SK-N-SH (cell line): ENCODE measurements around the gene FAM228B. TPM values are rescaled to one million over a fixed set of nuclear protein-coding genes. Genes with fewer than 3 reads are reported as not detected.

Experiments
- CTCF ChIA-PET: fragments of 300-600, 350-600 bp; formaldehyde crosslinking; extraction: SDS; loops from one replicate; lab custom pipeline; 2021; lab: Yijun Ruan, JAX
- POLR2A ChIA-PET: fragments of 350-600 bp; sonication (Branson Sonifier 250); formaldehyde crosslinking; extraction: SDS; loops from one replicate; lab custom pipeline; 2020; ENCODE audit warnings: antibody characterized with exemption, inconsistent platforms; lab: Yijun Ruan, JAX
- DNase-seq: peaks from one replicate; pipeline ENCODE4 v3.0.0; 2012
- H2AFZ ChIP-seq: fragments of 200-600 bp; sonication (generic); 2 replicates; pipeline ENCODE4 v1.8.1; 2016; ENCODE audit warnings: antibody characterized with exemption, mild to moderate bottlenecking, low read depth
- H3F3A ChIP-seq: fragments of 200-600 bp; sonication (generic); replicated peaks from 2 replicates; pipeline ENCODE3; 2016; ENCODE audit warnings: antibody characterized with exemption, mild to moderate bottlenecking; ENCODE audit not compliant: insufficient read depth
- H3K27ac ChIP-seq, 2 experiments: fragments of 200-500 bp in 1 of 2; fragments of 200-600 bp in 1 of 2; sonication (Bioruptor generic) in 1 of 2; sonication (generic), shearing (Covaris generic) in 1 of 2; 2 replicates each; pipeline versions ENCODE4 v1.5.1 to v1.6.1; 2014 to 2016; ENCODE audit warnings: low read depth in 2 of 2, inconsistent platforms in 1 of 2, low read length in 1 of 2, mild to moderate bottlenecking in 1 of 2, mixed read lengths in 1 of 2
- H3K27me3 ChIP-seq: fragments of 200-600 bp; sonication (generic), shearing (Covaris generic); 2 replicates; pipeline ENCODE4 v1.6.1; 2016; ENCODE audit warnings: mixed run types; ENCODE audit not compliant: insufficient read depth
- H3K36me3 ChIP-seq, 2 experiments: fragments of 200-500 bp in 1 of 2; fragments of 200-600 bp in 1 of 2; sonication (Bioruptor generic) in 1 of 2; sonication (generic) in 1 of 2; replicated peaks in 1 of 2; 2 replicates each; pipeline versions ENCODE3 to v1.5.1; 2014 to 2016; ENCODE audit warnings: low read length in 1 of 2, mild to moderate bottlenecking in 1 of 2; ENCODE audit not compliant: insufficient read depth in 2 of 2, control insufficient read depth in 1 of 2
- H3K4me1 ChIP-seq, 2 experiments: fragments of 200-500 bp in 1 of 2; fragments of 200-600 bp in 1 of 2; sonication (Bioruptor generic) in 1 of 2; sonication (generic), shearing (Covaris generic) in 1 of 2; 2 replicates each; pipeline versions ENCODE4 v1.5.1 to v1.6.1; 2014 to 2016; ENCODE audit warnings: low read depth in 1 of 2, low read length in 1 of 2, mixed run types in 1 of 2; ENCODE audit not compliant: insufficient read depth in 2 of 2, control insufficient read depth in 1 of 2
- H3K4me2 ChIP-seq: fragments of 200-600 bp; sonication (generic), shearing (Covaris generic); 2 replicates; pipeline ENCODE4 v1.6.1; 2017; ENCODE audit warnings: mixed run types
- H3K4me3 ChIP-seq, 2 experiments: fragments of 200-500 bp in 1 of 2; fragments of 200-600 bp in 1 of 2; sonication (Bioruptor generic) in 1 of 2; sonication (generic), shearing (Covaris generic) in 1 of 2; 2 replicates each; pipeline versions ENCODE4 v1.5.1 to v1.8.1; 2014 to 2016; ENCODE audit warnings: low read depth in 2 of 2, inconsistent platforms in 1 of 2, low read length in 1 of 2, mild to moderate bottlenecking in 1 of 2, mixed read lengths in 1 of 2, moderate library complexity in 1 of 2
- H3K79me2 ChIP-seq: fragments of 200-600 bp; sonication (generic); 2 replicates; pipeline ENCODE4 v1.8.1; 2017; ENCODE audit warnings: mild to moderate bottlenecking; ENCODE audit not compliant: insufficient read depth
- H3K9ac ChIP-seq: fragments of 200-600 bp; sonication (generic); 2 replicates; pipeline ENCODE4 v1.6.1; 2017; ENCODE audit warnings: mixed run types
- H3K9me2 ChIP-seq: fragments of 200-600 bp; sonication (generic); 2 replicates; pipeline ENCODE4 v1.6.1; 2017; ENCODE audit warnings: mixed run types
- H3K9me3 ChIP-seq: fragments of 200-600 bp; sonication (generic); 2 replicates; pipeline ENCODE4 v1.6.1; 2017; ENCODE audit warnings: mixed run types, mild to moderate bottlenecking, moderate library complexity
- H4K20me1 ChIP-seq: fragments of 200-600 bp; sonication (generic); 2 replicates; pipeline ENCODE4 v1.6.1; 2017; ENCODE audit warnings: mild to moderate bottlenecking, mixed run types; ENCODE audit not compliant: insufficient read depth
- CTCF ChIP-seq: fragments of 200-600 bp; sonication (generic); IDR thresholded peaks from 2 replicates; pipeline ENCODE4 v1.6.1; 2017; ENCODE audit warnings: antibody characterized with exemption, mild to moderate bottlenecking, moderate library complexity
- EZH2phosphoT487 ChIP-seq: fragments of 200-600 bp; sonication (generic); IDR thresholded peaks from 2 replicates; pipeline ENCODE4 v1.6.1; 2017; ENCODE audit warnings: low read depth, mixed run types, mild to moderate bottlenecking, antibody characterized with exemption, moderate library complexity, borderline replicate concordance
- FOXM1 ChIP-seq: IDR thresholded peaks from 2 replicates; pipeline ENCODE4 v1.4.0; 2012; ENCODE audit warnings: low read depth, mild to moderate bottlenecking
- GATA2 ChIP-seq: sonication (generic); formaldehyde crosslinking; IDR thresholded peaks from 2 replicates; pipeline ENCODE4 v1.5.0; 2020; ENCODE audit warnings: mild to moderate bottlenecking, missing genetic modification reagents
- JUND ChIP-seq: IDR thresholded peaks from 2 replicates; pipeline ENCODE4 v1.4.0; 2012
- MEF2A ChIP-seq: IDR thresholded peaks from 2 replicates; pipeline ENCODE4 v1.4.0; 2012; ENCODE audit warnings: low read depth, borderline replicate concordance
- MXI1 ChIP-seq: IDR thresholded peaks from 2 replicates; pipeline ENCODE4 v1.6.1; 2012; ENCODE audit warnings: mild to moderate bottlenecking, low read depth, low read length, improper control_type of control experiment
- NFIC ChIP-seq: IDR thresholded peaks from 2 replicates; pipeline ENCODE4 v1.4.0; 2012; ENCODE audit warnings: borderline replicate concordance
- POLR2AphosphoS5 ChIP-seq: IDR thresholded peaks from 2 replicates; pipeline ENCODE4 v1.6.1; 2012; ENCODE audit warnings: low read depth, low read length
- RAD21 ChIP-seq: IDR thresholded peaks from 2 replicates; pipeline ENCODE4 v1.6.1; 2012; ENCODE audit warnings: mild to moderate bottlenecking, low read length
- RCOR1 ChIP-seq: fragments of 150-350 bp; IDR thresholded peaks from 2 replicates; pipeline ENCODE4 v1.6.1; 2017; ENCODE audit warnings: antibody characterized with exemption, low read length
- RFX5 ChIP-seq: IDR thresholded peaks from 2 replicates; pipeline ENCODE4 v1.6.1; 2012; ENCODE audit warnings: mild to moderate bottlenecking, improper control_type of control experiment, low read length
- RXRA ChIP-seq: IDR thresholded peaks from 2 replicates; pipeline ENCODE4 v1.4.0; 2012; ENCODE audit warnings: low read depth, mild to moderate bottlenecking, borderline replicate concordance
- SIN3A ChIP-seq: IDR thresholded peaks from 2 replicates; pipeline ENCODE4 v1.6.1; 2012; ENCODE audit warnings: low read depth, mild to moderate bottlenecking, low read length, moderate library complexity, borderline replicate concordance
- SMC3 ChIP-seq: IDR thresholded peaks from 2 replicates; pipeline ENCODE4 v1.6.1; 2012; ENCODE audit warnings: low read depth, low read length, improper control_type of control experiment
- TAF1 ChIP-seq: IDR thresholded peaks from 2 replicates; pipeline ENCODE4 v1.6.1; 2012; ENCODE audit warnings: low read depth, mild to moderate bottlenecking, low read length, moderate library complexity, borderline replicate concordance
- USF2 ChIP-seq: fragments of 150-350 bp; IDR thresholded peaks from 2 replicates; pipeline ENCODE4 v1.6.1; 2017; ENCODE audit warnings: antibody characterized with exemption, low read length, low read depth, borderline replicate concordance
- YY1 ChIP-seq: IDR thresholded peaks from 2 replicates; pipeline ENCODE4 v1.4.0; 2012; ENCODE audit warnings: low read depth, mild to moderate bottlenecking
- ZBTB33 ChIP-seq: IDR thresholded peaks from 2 replicates; pipeline ENCODE4 v1.4.0; 2012; ENCODE audit warnings: low read depth, borderline replicate concordance
- WGBS: methylation state at CpG from one replicate; pipeline ENCODE4 v1.1.6; 2017; ENCODE audit warnings: low lambda C conversion rate; 5-methylcytosine and 5-hydroxymethylcytosine counted together
- polyA plus RNA-seq, 3 experiments: library from polyadenylated mRNA; depleted of rRNA; stranded (reverse); fragments of >200 nt; gene quantifications; 2 replicates each; pipeline ENCODE4 v1.2.3, GENCODE V29; 2012

Gene FAM228B
- polyA plus RNA-seq, 1 of the 3 experiments (the other 2 are of a cell fraction) = 5.3 TPM

- no peak for TF ChIP-seq USF2
- no peak for TF ChIP-seq EZH2phosphoT487
- peak; percentile 66 for TF ChIP-seq RAD21
- TF ChIP-seq NFIC = 0 out of 2 replicates have a peak, but pooled peaks have one; percentile 56
- peak; percentile 85 for TF ChIP-seq MXI1
- no peak for TF ChIP-seq ZBTB33
- peak; percentile 48; the same call in 1 of the 2 replicates for TF ChIP-seq SIN3A
- no peak; the same call in 1 of the 2 replicates for TF ChIP-seq JUND
- no peak for TF ChIP-seq FOXM1
- TF ChIP-seq RXRA = no peak; the same call in 1 of the 2 replicates
These were observed 38.7 kb upstream of the FAM228B start, which contains the start of gene TP53I3 (continued) for GRCh38 chr2:24084386-24085199.

GRCh38 chr2:24085200-24085489, 38.1 kb upstream of the FAM228B start:
- POLR2A ChIA-PET = interaction anchor here (0.5 to 3.0 kb wide), 9 partner anchors 9 to 1408 kb away, joined by 3 to 66 read pairs (median 11); partner anchors contain the start of genes ATAD2B, FAM228B, ITSN2 and PFN4
- TF ChIP-seq CTCF (no peak), ZBTB33 (no peak), MXI1 (no peak), RCOR1 (no peak), EZH2phosphoT487 (no peak), YY1 (no peak), MEF2A (no peak), POLR2AphosphoS5 (no peak), RFX5 (no peak), GATA2 (CRISPR knock-in tag) (no peak; the same call in 1 of the 2 replicates), TAF1 (no peak), SMC3 (no peak), USF2 (no peak), NFIC (no peak)

More at GRCh38 chr2:24085200-24085489, 38.1 kb upstream of the FAM228B start:
- H2AFZ ChIP-seq = peak overlapping the region; percentile 95
- peak overlapping the region; percentile 87 for H3K4me2 ChIP-seq
- peaks cover 29% of the 10 kb centered on the region for H3F3A ChIP-seq
- H3K36me3 ChIP-seq = peaks cover 20 to 27% of the 10 kb centered on the region in 2 experiments
- H3K79me2 ChIP-seq = peaks cover 13% of the 10 kb centered on the region; the same call in 1 of the 2 replicates
- H3K27ac ChIP-seq = peak overlapping the region; percentile 86 to 95
- H3K9me2 ChIP-seq = no peaks in the 10 kb centered on the region
- no peaks in the 10 kb centered on the region for H4K20me1 ChIP-seq
- CTCF ChIA-PET = interaction anchor here (0.8 to 5.8 kb wide), 39 partner anchors 9 to 742 kb away, joined by 3 to 75 read pairs (median 5); partner anchors contain the start of genes ATAD2B, FAM228B, FKBP1B and ITSN2
- H3K9ac ChIP-seq = peak overlapping the region; percentile 82
- no peaks in the 10 kb centered on the region for H3K27me3 ChIP-seq
- peaks cover 0 to 21% of the 10 kb centered on the region in 2 experiments; a peak in 2 of 4 replicates for H3K4me1 ChIP-seq
- H3K4me3 ChIP-seq = peak overlapping the region; percentile 66 to 72
- WGBS = 49% methylated on average over 11 of the region's 11 CpGs
- no peaks in the 10 kb centered on the region for H3K9me3 ChIP-seq
- no peak for DNase-seq
